Vagina (tissue), 2 donors: ENCODE data around the gene TNFRSF25. TPM values are rescaled to one million over a fixed set of nuclear protein-coding genes. Genes with fewer than 3 reads are reported as not detected.

Experiments used
- DNase-seq, 2 donors: peaks; one replicate each; pipeline ENCODE4 v3.0.0-alpha.2; 2017; ENCODE audit errors: extremely low spot score in 2 of 2
- H3K27ac ChIP-seq: fragments of 200-600 bp; sonication (generic); one replicate; pipeline ENCODE4 v1.5.1; 2019
- H3K27me3 ChIP-seq: fragments of 200-600 bp; sonication (generic); one replicate; pipeline ENCODE4 v1.5.1; 2019
- H3K36me3 ChIP-seq, 2 donors: fragments of 200-600 bp; sonication (generic); one replicate each; pipeline ENCODE4 v1.5.1; 2017 to 2019
- H3K4me1 ChIP-seq: fragments of 200-600 bp; sonication (generic); one replicate; pipeline ENCODE4 v1.5.1; 2019
- H3K4me3 ChIP-seq, 2 donors: fragments of 200-600 bp; sonication (generic); 1 replicate in 1 of 2; 2 replicates in 1 of 2; pipeline ENCODE4 v1.5.1; 2016 to 2019
- H3K9me3 ChIP-seq: fragments of 200-600 bp; sonication (generic); one replicate; pipeline ENCODE4 v1.5.1; 2019
- POLR2A ChIP-seq, 2 donors: fragments of 450-650 bp; IDR thresholded peaks; one replicate each; pipeline ENCODE4 v1.6.1; 2017; ENCODE audit warnings: antibody characterized with exemption in 2 of 2, mild to moderate bottlenecking in 2 of 2, moderate library complexity in 2 of 2
- POLR2AphosphoS5 ChIP-seq, 2 donors: sonication (generic); formaldehyde crosslinking; IDR thresholded peaks; one replicate each; pipeline ENCODE4 v1.9.0; 2017; ENCODE audit warnings: antibody characterized with exemption in 2 of 2, mild to moderate bottlenecking in 2 of 2, low read depth in 1 of 2; ENCODE audit not compliant: insufficient read depth in 1 of 2
- intact Hi-C: fragments of 100-400 bp; cut with DNase I; formaldehyde crosslinking; loops from one replicate; pipeline ENCODE4 v1.15.1; 2023
- total RNA-seq: library from RNA; depleted of rRNA; stranded (reverse); fragments of >200 nt; gene quantifications from one replicate; pipeline ENCODE4 v1.2.3, GENCODE V29; 2016
- TF ChIP-seq, protein P1 (sequence below), 3 experiments: fragments of 450-650 bp in 2 of 3; fragments of 200-600 bp in 1 of 3; sonication (generic) in 1 of 3; IDR thresholded peaks; one replicate each; pipeline ENCODE4 v1.5.1; 2017 to 2019; ENCODE audit warnings: antibody characterized with exemption in 3 of 3, mild to moderate bottlenecking in 2 of 3, moderate library complexity in 2 of 3

The TNFRSF25 gene
- total RNA-seq, 1 donor from 2014 or later = 32.7 TPM

DNA sequence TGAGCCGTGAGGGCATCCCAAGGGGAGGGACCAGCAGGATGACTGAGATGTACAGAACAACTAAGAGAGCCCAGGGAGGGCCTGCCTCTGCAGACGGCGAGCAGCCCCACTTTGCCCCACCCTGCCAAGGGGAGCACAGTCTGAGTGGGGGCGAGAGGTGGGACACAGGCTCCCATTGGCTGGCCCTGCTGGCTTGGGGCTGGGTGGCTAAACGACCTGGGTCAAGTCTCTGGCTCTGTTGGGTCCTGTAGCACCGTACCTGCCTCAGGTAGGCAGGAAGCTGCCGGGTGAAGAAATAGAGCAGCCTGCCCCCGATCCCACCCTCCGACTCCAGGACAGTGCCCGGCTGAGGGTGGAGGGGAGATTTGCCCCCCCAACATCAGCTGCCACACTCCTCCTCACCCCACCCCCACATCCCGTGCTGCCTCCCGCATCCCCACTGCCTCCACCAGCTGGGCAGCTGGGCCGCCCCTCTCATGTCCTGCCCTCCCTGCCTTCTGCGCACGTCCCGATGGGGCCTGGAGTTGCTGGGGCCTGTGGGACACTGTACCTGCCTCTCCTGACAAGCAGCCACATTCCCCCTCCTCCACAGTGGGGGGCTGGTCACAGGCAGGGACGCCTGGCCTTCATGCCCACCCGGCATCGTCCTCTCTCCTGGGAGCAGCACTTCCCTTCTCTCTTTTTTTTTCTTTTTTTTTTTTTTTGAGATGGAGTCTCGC lies 38.1 kb upstream of the TNFRSF25 start:
- DNase-seq = no peak
- no peaks in the 10 kb centered on the region for H3K36me3 ChIP-seq
- peaks cover 6% of the 10 kb centered on the region for H3K4me1 ChIP-seq
- TF ChIP-seq, protein P1, sequence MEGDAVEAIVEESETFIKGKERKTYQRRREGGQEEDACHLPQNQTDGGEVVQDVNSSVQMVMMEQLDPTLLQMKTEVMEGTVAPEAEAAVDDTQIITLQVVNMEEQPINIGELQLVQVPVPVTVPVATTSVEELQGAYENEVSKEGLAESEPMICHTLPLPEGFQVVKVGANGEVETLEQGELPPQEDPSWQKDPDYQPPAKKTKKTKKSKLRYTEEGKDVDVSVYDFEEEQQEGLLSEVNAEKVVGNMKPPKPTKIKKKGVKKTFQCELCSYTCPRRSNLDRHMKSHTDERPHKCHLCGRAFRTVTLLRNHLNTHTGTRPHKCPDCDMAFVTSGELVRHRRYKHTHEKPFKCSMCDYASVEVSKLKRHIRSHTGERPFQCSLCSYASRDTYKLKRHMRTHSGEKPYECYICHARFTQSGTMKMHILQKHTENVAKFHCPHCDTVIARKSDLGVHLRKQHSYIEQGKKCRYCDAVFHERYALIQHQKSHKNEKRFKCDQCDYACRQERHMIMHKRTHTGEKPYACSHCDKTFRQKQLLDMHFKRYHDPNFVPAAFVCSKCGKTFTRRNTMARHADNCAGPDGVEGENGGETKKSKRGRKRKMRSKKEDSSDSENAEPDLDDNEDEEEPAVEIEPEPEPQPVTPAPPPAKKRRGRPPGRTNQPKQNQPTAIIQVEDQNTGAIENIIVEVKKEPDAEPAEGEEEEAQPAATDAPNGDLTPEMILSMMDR (IDR thresholded peaks at IDR 0.05) = no peak
- TF ChIP-seq POLR2A (IDR thresholded peaks at IDR 0.05) (no peak), POLR2AphosphoS5 (IDR thresholded peaks at IDR 0.05; ENCODE audit: insufficient read depth in 1 of 2, low read depth in 1 of 2) (no peak)
- no peaks in the 10 kb centered on the region for H3K27me3 ChIP-seq
- H3K9me3 ChIP-seq = no peaks in the 10 kb centered on the region
- no peak overlapping the region for H3K27ac ChIP-seq
- H3K4me3 ChIP-seq = no peak overlapping the region
- intact Hi-C loops = no loop called here

GRCh38 chr1:6502000-6502891 lies 36.3 kb upstream of the TNFRSF25 start:
- TF ChIP-seq POLR2AphosphoS5 (IDR thresholded peaks at IDR 0.05; ENCODE audit: insufficient read depth in 1 of 2, low read depth in 1 of 2) (no peak), POLR2A (IDR thresholded peaks at IDR 0.05) (no peak)
- TF ChIP-seq, protein P1 (IDR thresholded peaks at IDR 0.05) = no peak
- intact Hi-C loops = no loop called here
- peaks cover 14% of the 10 kb centered on the region for H3K4me1 ChIP-seq
- no peaks in the 10 kb centered on the region for H3K9me3 ChIP-seq
- H3K27ac ChIP-seq = no peak overlapping the region
- no peak overlapping the region for H3K4me3 ChIP-seq
- no peak for DNase-seq
- no peaks in the 10 kb centered on the region for H3K27me3 ChIP-seq
- H3K36me3 ChIP-seq = no peaks in the 10 kb centered on the region

- no peaks in the 10 kb centered on the region for H3K27me3 ChIP-seq
- H3K4me1 ChIP-seq = peaks cover 21% of the 10 kb centered on the region
- no peak overlapping the region for H3K27ac ChIP-seq
- intact Hi-C loops = no loop called here
- TF ChIP-seq POLR2A (IDR thresholded peaks at IDR 0.05) = no peak
- TF ChIP-seq, protein P1 (IDR thresholded peaks at IDR 0.05) = no peak
- TF ChIP-seq POLR2AphosphoS5 (IDR thresholded peaks at IDR 0.05; ENCODE audit: insufficient read depth in 1 of 2, low read depth in 1 of 2) = no peak
- no peaks in the 10 kb centered on the region for H3K36me3 ChIP-seq
- H3K9me3 ChIP-seq = no peaks in the 10 kb centered on the region
- no peak overlapping the region for H3K4me3 ChIP-seq
- DNase-seq = no peak
Observed at GRCh38 chr1:6501279-6501813, 35.4 kb upstream of the TNFRSF25 start.

DNA sequence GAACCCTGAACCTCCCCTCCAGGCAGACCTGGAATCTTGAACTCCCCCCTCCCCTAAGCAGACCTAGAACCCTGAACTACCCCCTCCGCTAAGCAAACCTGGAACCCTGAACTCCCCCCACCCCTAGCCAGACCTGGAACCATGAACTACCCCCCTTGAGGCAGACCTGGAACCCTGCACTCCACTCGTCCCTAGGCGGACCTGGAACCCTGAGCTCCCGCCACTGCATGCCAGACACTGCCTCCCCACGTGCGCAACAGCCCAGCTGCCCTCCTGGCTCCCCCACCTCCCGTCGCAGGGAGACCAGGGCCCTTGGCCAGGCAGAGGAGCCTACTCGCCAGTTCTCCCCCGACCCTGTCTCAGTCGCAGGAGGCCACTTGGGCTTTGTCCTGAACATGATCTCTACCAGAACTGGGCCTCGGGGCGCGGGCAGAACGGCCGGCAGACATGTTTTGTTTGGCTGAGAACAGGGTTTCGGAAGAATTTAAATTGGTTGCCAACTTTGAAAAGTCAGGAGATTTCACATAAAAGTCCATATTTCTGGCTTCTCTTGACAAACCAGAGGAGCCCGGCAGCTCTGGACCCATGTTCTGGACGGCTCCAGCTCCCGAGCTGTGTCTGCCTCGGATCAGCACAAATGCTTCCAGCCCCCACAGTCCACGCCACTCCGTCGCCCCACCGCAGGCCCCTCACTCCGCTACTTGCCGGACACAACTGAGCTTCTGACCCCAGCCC lies 34.7 kb upstream of the TNFRSF25 start:
- intact Hi-C loops = no loop called here
- H3K4me1 ChIP-seq = peaks cover 26% of the 10 kb centered on the region
- TF ChIP-seq, protein P1 (IDR thresholded peaks at IDR 0.05) = no peak

More for the DNA sequence above, 34.7 kb upstream of the TNFRSF25 start:
- Histone ChIP-seq H3K36me3 (no peaks in the 10 kb centered on the region), H3K4me3 (no peak overlapping the region), H3K27ac (no peak overlapping the region), H3K27me3 (no peaks in the 10 kb centered on the region), H3K9me3 (no peaks in the 10 kb centered on the region)
- DNase-seq = no peak
